Measurements from ENCODE around the gene RNF135.
"Not testable (repeated sequence)": the region's sequence is repeated elsewhere in the genome, so short reads cannot be mapped to it uniquely, and the experiment has no call there.

- TF ChIP-seq, protein P1, sequence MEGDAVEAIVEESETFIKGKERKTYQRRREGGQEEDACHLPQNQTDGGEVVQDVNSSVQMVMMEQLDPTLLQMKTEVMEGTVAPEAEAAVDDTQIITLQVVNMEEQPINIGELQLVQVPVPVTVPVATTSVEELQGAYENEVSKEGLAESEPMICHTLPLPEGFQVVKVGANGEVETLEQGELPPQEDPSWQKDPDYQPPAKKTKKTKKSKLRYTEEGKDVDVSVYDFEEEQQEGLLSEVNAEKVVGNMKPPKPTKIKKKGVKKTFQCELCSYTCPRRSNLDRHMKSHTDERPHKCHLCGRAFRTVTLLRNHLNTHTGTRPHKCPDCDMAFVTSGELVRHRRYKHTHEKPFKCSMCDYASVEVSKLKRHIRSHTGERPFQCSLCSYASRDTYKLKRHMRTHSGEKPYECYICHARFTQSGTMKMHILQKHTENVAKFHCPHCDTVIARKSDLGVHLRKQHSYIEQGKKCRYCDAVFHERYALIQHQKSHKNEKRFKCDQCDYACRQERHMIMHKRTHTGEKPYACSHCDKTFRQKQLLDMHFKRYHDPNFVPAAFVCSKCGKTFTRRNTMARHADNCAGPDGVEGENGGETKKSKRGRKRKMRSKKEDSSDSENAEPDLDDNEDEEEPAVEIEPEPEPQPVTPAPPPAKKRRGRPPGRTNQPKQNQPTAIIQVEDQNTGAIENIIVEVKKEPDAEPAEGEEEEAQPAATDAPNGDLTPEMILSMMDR (conservative IDR thresholded peaks at IDR 0.05; ENCODE audit: low read depth, low read length): not testable (repeated sequence)
- not testable (repeated sequence) for TF ChIP-seq CEBPB (IDR thresholded peaks at IDR 0.05; ENCODE audit: low read depth, low read length); RFX5 (IDR thresholded peaks at IDR 0.05; ENCODE audit: low read depth, low read length); USF2 (IDR thresholded peaks at IDR 0.05; ENCODE audit: low read depth, low read length); POLR2A (IDR thresholded peaks at IDR 0.05; ENCODE audit: low read depth, low read length); RCOR1 (IDR thresholded peaks at IDR 0.05; ENCODE audit: insufficient replicate concordance, low read length); MXI1 (IDR thresholded peaks at IDR 0.05; ENCODE audit: borderline replicate concordance, low read depth, low read length)
Observed at GRCh38 chr17:31009042-31009702, 38.3 kb downstream of the RNF135 start.

Measured in IMR-90 (cell line).